WTC11 (cell line): ENCODE results near the gene TMPRSS12. TPM values are rescaled to one million over a fixed set of nuclear protein-coding genes. Genes with fewer than 3 reads are reported as not detected.

Source experiments
- ATAC-seq: fragments of 200-7000 bp; cut with Tn5 transposase; 2 replicates; pipeline ENCODE4 v1.10.0; 2021; ENCODE audit warnings: mild to moderate bottlenecking, moderate library complexity
- Bru-seq: library from RNA; stranded (reverse); fragments of 400-500 nt; gene quantifications from one replicate; lab custom pipeline; 2021; lab: Mats Ljungman, UMichigan
- CTCF ChIA-PET: fragments of 300-600 bp; sonication (Branson Sonifier 250); formaldehyde crosslinking; loops from one replicate; lab custom pipeline; 2021; ENCODE audit warnings: antibody characterized with exemption; lab: Charles Lee
- POLR2A ChIA-PET: fragments of 350-600 bp; sonication (Branson Sonifier 250); formaldehyde crosslinking; loops from one replicate; lab custom pipeline; 2021; ENCODE audit warnings: antibody characterized with exemption; lab: Charles Lee
- DNase-seq: peaks from one replicate; pipeline ENCODE4 v3.0.0; 2021; ENCODE audit warnings: low spot score
- H3K27ac Mint-ChIP-seq: 2 replicates; pipeline ENCODE4 v1.8.0; 2021; ENCODE audit warnings: mixed read lengths
- H3K27me3 Mint-ChIP-seq: 2 replicates; pipeline ENCODE4 v1.8.0; 2021; ENCODE audit warnings: low read depth, mild to moderate bottlenecking, moderate library complexity, mixed read lengths
- H3K36me3 Mint-ChIP-seq: 2 replicates; pipeline ENCODE4 v1.8.0; 2021; ENCODE audit warnings: mixed read lengths
- H3K4me1 Mint-ChIP-seq: 2 replicates; pipeline ENCODE4 v1.8.0; 2022; ENCODE audit warnings: mixed read lengths
- H3K4me3 Mint-ChIP-seq: 2 replicates; pipeline ENCODE4 v1.8.0; 2021; ENCODE audit warnings: mild to moderate bottlenecking, moderate library complexity, mixed read lengths
- H3K9me3 Mint-ChIP-seq: 2 replicates; pipeline ENCODE4 v1.8.0; 2021; ENCODE audit warnings: mixed read lengths
- CBFB ChIP-seq: sonication (generic); formaldehyde crosslinking; IDR thresholded peaks from 2 replicates; pipeline ENCODE4 v1.8.1; 2022; ENCODE audit warnings: mild to moderate bottlenecking, low read depth, missing genetic modification reagents
- E2F5 ChIP-seq: sonication (generic); formaldehyde crosslinking; IDR thresholded peaks from 2 replicates; pipeline ENCODE4 v1.8.1; 2022; ENCODE audit warnings: mild to moderate bottlenecking, moderate library complexity, missing genetic modification reagents
- EMX1 ChIP-seq: fragments of 250-450 bp; sonication (Bioruptor Pico); IDR thresholded peaks from 2 replicates; pipeline ENCODE4 v1.8.0; 2021; ENCODE audit warnings: mild to moderate bottlenecking
- ESRRA ChIP-seq: sonication (generic); formaldehyde crosslinking; IDR thresholded peaks from 2 replicates; pipeline ENCODE4 v1.8.1; 2022; ENCODE audit warnings: mild to moderate bottlenecking, missing genetic modification reagents, borderline replicate concordance
- FOXP1 ChIP-seq: sonication (generic); formaldehyde crosslinking; IDR thresholded peaks from 2 replicates; pipeline ENCODE4 v1.8.0; 2022; ENCODE audit warnings: missing genetic modification reagents, mild to moderate bottlenecking, moderate library complexity, borderline replicate concordance
- HMGXB4 ChIP-seq: sonication (generic); formaldehyde crosslinking; IDR thresholded peaks from 2 replicates; pipeline ENCODE4 v1.8.1; 2023; ENCODE audit warnings: mild to moderate bottlenecking, moderate library complexity, missing genetic modification reagents
- KAT7 ChIP-seq: sonication (generic); formaldehyde crosslinking; IDR thresholded peaks from 2 replicates; pipeline ENCODE4 v1.8.1; 2023; ENCODE audit warnings: missing genetic modification reagents, mild to moderate bottlenecking, borderline replicate concordance
- MXD4 ChIP-seq: fragments of 250-450 bp; sonication (Bioruptor Pico); IDR thresholded peaks from 2 replicates; pipeline ENCODE4 v1.8.0; 2021; ENCODE audit warnings: mild to moderate bottlenecking, moderate library complexity, borderline replicate concordance
- NFE2L1 ChIP-seq: sonication (generic); formaldehyde crosslinking; IDR thresholded peaks from 2 replicates; pipeline ENCODE4 v1.8.1; 2023; ENCODE audit warnings: missing genetic modification reagents
- NR1H2 ChIP-seq: sonication (generic); formaldehyde crosslinking; IDR thresholded peaks from 2 replicates; pipeline ENCODE4 v1.9.0; 2021; ENCODE audit warnings: mild to moderate bottlenecking, moderate library complexity, missing genetic modification reagents
- PRRX2 ChIP-seq: fragments of 250-450 bp; sonication (Bioruptor Pico); IDR thresholded peaks from 2 replicates; pipeline ENCODE4 v1.8.0; 2021; ENCODE audit warnings: mild to moderate bottlenecking
- SP1 ChIP-seq: sonication (generic); formaldehyde crosslinking; conservative IDR thresholded peaks from 2 replicates; pipeline ENCODE4 v1.8.1; 2022; ENCODE audit warnings: missing genetic modification reagents
- TP53 ChIP-seq: sonication (generic); formaldehyde crosslinking; IDR thresholded peaks from 2 replicates; pipeline ENCODE4 v1.8.1; 2023; ENCODE audit warnings: mild to moderate bottlenecking, missing genetic modification reagents
- ZBTB21 ChIP-seq: sonication (generic); formaldehyde crosslinking; IDR thresholded peaks from 2 replicates; pipeline ENCODE4 v1.8.1; 2023; ENCODE audit warnings: mild to moderate bottlenecking, missing genetic modification reagents, borderline replicate concordance
- ZBTB43 ChIP-seq: sonication (generic); formaldehyde crosslinking; IDR thresholded peaks from 2 replicates; pipeline ENCODE4 v1.8.1; 2023; ENCODE audit warnings: mild to moderate bottlenecking, missing genetic modification reagents
- ZNF121 ChIP-seq: sonication (generic); formaldehyde crosslinking; IDR thresholded peaks from 2 replicates; pipeline ENCODE4 v1.8.0; 2023; ENCODE audit warnings: missing genetic modification reagents
- ZNF232 ChIP-seq: sonication (generic); formaldehyde crosslinking; IDR thresholded peaks from 2 replicates; pipeline ENCODE4 v1.8.0; 2022; ENCODE audit warnings: mild to moderate bottlenecking, missing genetic modification reagents
- ZNF396 ChIP-seq: fragments of 250-450 bp; sonication (Bioruptor Pico); IDR thresholded peaks from 2 replicates; pipeline ENCODE4 v1.8.0; 2021; ENCODE audit warnings: mild to moderate bottlenecking, moderate library complexity, borderline replicate concordance
- ZNF416 ChIP-seq: fragments of 250-450 bp; sonication (Bioruptor Pico); IDR thresholded peaks from 2 replicates; pipeline ENCODE4 v1.9.0; 2021; ENCODE audit warnings: mild to moderate bottlenecking, inconsistent platforms
- long read RNA-seq, 3 experiments: library from RNA in 1 of 3; library from capped mRNA in 1 of 3; library from polyadenylated mRNA in 1 of 3; unstranded in 2 of 3; stranded (forward) in 1 of 3; transcript quantifications; one replicate each; pipeline ENCODE4 v2.0.0, GENCODE V29; 2021
- total RNA-seq: library from RNA; stranded (reverse); gene quantifications from 3 replicates; pipeline ENCODE4 v1.2.3, GENCODE V29; 2021
- TF ChIP-seq, protein P1 (sequence below): sonication (generic); formaldehyde crosslinking; IDR thresholded peaks from 2 replicates; pipeline ENCODE4 v1.8.0; 2022; ENCODE audit warnings: mild to moderate bottlenecking, missing genetic modification reagents
- TF ChIP-seq, protein P2 (sequence below): sonication (generic); formaldehyde crosslinking; IDR thresholded peaks from 2 replicates; pipeline ENCODE4 v1.8.0; 2022; ENCODE audit warnings: mild to moderate bottlenecking, missing genetic modification reagents
- TF ChIP-seq, protein P3 (sequence below): sonication (generic); formaldehyde crosslinking; IDR thresholded peaks from 2 replicates; pipeline ENCODE4 v1.8.0; 2023; ENCODE audit warnings: missing genetic modification reagents
- TF ChIP-seq, protein P4 (sequence below): sonication (generic); formaldehyde crosslinking; IDR thresholded peaks from 2 replicates; pipeline ENCODE4 v1.8.1; 2023; ENCODE audit warnings: mild to moderate bottlenecking, missing genetic modification reagents, moderate library complexity
- TF ChIP-seq, protein P5 (sequence below): fragments of 250-450 bp; sonication (Bioruptor Pico); IDR thresholded peaks from 2 replicates; pipeline ENCODE4 v1.9.0; 2021; ENCODE audit warnings: mild to moderate bottlenecking
- TF ChIP-seq, protein P6 (sequence below): fragments of 250-450 bp; sonication (Bioruptor Pico); conservative IDR thresholded peaks from 2 replicates; pipeline ENCODE4 v1.9.0; 2021; ENCODE audit warnings: mild to moderate bottlenecking

Gene TMPRSS12, protein sequence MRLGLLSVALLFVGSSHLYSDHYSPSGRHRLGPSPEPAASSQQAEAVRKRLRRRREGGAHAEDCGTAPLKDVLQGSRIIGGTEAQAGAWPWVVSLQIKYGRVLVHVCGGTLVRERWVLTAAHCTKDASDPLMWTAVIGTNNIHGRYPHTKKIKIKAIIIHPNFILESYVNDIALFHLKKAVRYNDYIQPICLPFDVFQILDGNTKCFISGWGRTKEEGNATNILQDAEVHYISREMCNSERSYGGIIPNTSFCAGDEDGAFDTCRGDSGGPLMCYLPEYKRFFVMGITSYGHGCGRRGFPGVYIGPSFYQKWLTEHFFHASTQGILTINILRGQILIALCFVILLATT
- total RNA-seq (not detected in 3 replicates), Bru-seq, nascent RNA (percentile 12 among the genes with signal in this experiment)
- long read RNA-seq, experiment 1: 0 reads
- long read RNA-seq, experiment 2: 0 reads
- long read RNA-seq, experiment 3: 0 reads

- ATAC-seq (peak; percentile 99), DNase-seq (peak; percentile 85)
- Mint-ChIP-seq H3K4me3 (peak within 1 kb of the TSS; percentile 60), H3K27ac (peak within 1 kb of the TSS; percentile 48; the same call in 1 of the 2 replicates), H3K27me3 (peaks cover 9% of the 10 kb centered on the region), H3K9me3 (peaks cover 23% of the 10 kb centered on the region), H3K36me3 (peaks cover 14% of the 10 kb centered on the region), H3K4me1 (peaks cover 4% of the 10 kb centered on the region)
- CTCF ChIA-PET: interaction anchor here (0.8 to 1.0 kb wide), 4 partner anchors 17 to 185 kb away, joined by 3 to 7 read pairs (median 6); no protein-coding TSS in a partner anchor
- POLR2A ChIA-PET: interaction anchor here (0.5 to 0.6 kb wide), 2 partner anchors 12 to 241 kb away, joined by 3 to 5 read pairs; no protein-coding TSS in a partner anchor
- TF ChIP-seq NR1H2 (CRISPR knock-in tag) (no peak), ZNF232 (CRISPR knock-in tag) (no peak), TP53 (0 out of 2 replicates have a peak, but pooled peaks have one; percentile 42), ESRRA (CRISPR knock-in tag) (no peak), HMGXB4 (CRISPR knock-in tag) (peak; percentile 65; the same call in 1 of the 2 replicates), FOXP1 (CRISPR knock-in tag) (peak; percentile 30; the same call in 1 of the 2 replicates), EMX1 (CRISPR knock-in tag) (no peak), MXD4 (CRISPR knock-in tag) (no peak), ZNF416 (no peak), ZNF121 (CRISPR knock-in tag) (peak; percentile 25; the same call in 1 of the 2 replicates), KAT7 (CRISPR knock-in tag) (0 out of 2 replicates have a peak, but pooled peaks have one; percentile 42), CBFB (CRISPR knock-in tag) (0 out of 2 replicates have a peak, but pooled peaks have one; percentile 79), NFE2L1 (CRISPR knock-in tag) (no peak), ZNF396 (CRISPR knock-in tag) (no peak), ZBTB21 (CRISPR knock-in tag) (peak; percentile 71; the same call in 1 of the 2 replicates), ZBTB43 (CRISPR knock-in tag) (0 out of 2 replicates have a peak, but pooled peaks have one; percentile 38), PRRX2 (CRISPR knock-in tag) (no peak), SP1 (CRISPR knock-in tag) (0 out of 2 replicates have a peak, but pooled peaks have one; percentile 26), E2F5 (CRISPR knock-in tag) (no peak)
- TF ChIP-seq, protein P1, sequence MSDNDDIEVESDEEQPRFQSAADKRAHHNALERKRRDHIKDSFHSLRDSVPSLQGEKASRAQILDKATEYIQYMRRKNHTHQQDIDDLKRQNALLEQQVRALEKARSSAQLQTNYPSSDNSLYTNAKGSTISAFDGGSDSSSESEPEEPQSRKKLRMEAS: peak; percentile 89
- TF ChIP-seq, protein P2, sequence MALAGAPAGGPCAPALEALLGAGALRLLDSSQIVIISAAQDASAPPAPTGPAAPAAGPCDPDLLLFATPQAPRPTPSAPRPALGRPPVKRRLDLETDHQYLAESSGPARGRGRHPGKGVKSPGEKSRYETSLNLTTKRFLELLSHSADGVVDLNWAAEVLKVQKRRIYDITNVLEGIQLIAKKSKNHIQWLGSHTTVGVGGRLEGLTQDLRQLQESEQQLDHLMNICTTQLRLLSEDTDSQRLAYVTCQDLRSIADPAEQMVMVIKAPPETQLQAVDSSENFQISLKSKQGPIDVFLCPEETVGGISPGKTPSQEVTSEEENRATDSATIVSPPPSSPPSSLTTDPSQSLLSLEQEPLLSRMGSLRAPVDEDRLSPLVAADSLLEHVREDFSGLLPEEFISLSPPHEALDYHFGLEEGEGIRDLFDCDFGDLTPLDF (CRISPR knock-in tag): no peak
- TF ChIP-seq, protein P3, sequence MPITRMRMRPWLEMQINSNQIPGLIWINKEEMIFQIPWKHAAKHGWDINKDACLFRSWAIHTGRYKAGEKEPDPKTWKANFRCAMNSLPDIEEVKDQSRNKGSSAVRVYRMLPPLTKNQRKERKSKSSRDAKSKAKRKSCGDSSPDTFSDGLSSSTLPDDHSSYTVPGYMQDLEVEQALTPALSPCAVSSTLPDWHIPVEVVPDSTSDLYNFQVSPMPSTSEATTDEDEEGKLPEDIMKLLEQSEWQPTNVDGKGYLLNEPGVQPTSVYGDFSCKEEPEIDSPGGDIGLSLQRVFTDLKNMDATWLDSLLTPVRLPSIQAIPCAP (CRISPR knock-in tag): 0 out of 2 replicates have a peak, but pooled peaks have one; percentile 52
- TF ChIP-seq, protein P4, sequence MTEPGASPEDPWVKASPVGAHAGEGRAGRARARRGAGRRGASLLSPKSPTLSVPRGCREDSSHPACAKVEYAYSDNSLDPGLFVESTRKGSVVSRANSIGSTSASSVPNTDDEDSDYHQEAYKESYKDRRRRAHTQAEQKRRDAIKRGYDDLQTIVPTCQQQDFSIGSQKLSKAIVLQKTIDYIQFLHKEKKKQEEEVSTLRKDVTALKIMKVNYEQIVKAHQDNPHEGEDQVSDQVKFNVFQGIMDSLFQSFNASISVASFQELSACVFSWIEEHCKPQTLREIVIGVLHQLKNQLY (CRISPR knock-in tag): no peak
- TF ChIP-seq, protein P5, sequence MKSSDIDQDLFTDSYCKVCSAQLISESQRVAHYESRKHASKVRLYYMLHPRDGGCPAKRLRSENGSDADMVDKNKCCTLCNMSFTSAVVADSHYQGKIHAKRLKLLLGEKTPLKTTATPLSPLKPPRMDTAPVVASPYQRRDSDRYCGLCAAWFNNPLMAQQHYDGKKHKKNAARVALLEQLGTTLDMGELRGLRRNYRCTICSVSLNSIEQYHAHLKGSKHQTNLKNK (CRISPR knock-in tag): no peak
- TF ChIP-seq, protein P6, sequence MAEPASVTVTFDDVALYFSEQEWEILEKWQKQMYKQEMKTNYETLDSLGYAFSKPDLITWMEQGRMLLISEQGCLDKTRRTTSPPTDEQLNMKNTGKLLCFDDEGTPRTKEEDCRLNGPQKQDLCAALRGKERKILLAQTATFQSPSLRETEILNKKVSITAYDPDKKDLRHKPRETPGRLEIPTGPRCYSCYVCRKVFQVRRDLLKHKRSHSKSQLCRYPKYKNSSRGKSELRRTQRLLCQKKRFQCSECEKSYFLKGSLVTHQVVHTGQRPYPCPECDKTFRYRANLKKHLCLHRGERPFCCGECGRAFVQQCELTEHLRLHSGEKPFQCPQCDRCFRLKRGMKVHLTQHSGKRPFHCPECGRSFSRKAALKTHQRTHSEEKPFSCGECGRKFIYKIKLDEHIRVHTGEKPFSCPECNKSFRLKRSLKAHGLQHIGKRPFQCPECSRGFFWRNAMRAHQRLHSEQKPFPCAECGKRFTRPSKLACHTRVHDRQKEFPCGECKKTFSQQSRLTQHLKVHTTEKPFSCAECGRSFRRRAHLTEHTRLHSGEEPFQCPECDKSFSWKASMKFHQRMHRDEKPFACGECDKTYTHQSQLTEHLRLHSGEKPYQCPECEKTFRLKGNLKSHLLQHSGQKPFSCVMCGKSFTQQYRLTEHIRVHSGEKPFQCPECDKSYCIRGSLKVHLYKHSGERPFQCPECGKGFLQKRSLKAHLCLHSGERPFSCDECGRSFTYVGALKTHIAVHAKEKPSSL: no peak
These were observed at the start of gene TMPRSS12 for GRCh38 chr12:50842637-50843493. TSS of gene TMPRSS12 (plus strand) at chr12:50842926. CDS start at chr12:50842965, 39 bp downstream.
